Liver (tissue), 9 donors: ENCODE data around the gene HORMAD2. TPM values are rescaled to one million over a fixed set of nuclear protein-coding genes. Genes with fewer than 3 reads are reported as not detected.

Source experiments
- DNase-seq: peaks from one replicate; pipeline ENCODE4 v3.0.0-alpha.2; 2017; ENCODE audit warnings: low spot score
- H3K27ac ChIP-seq, 2 donors: one replicate each; pipeline ENCODE4 v1.7.0; 2013; ENCODE audit warnings: inconsistent platforms in 2 of 2, low read length in 2 of 2, control low read depth in 1 of 2, low read depth in 1 of 2, mild to moderate bottlenecking in 1 of 2
- H3K27me3 ChIP-seq, 4 donors: one replicate each; pipeline versions ENCODE4 v1.6.1 to v1.7.0; 2013; ENCODE audit warnings: low read length in 3 of 4, inconsistent platforms in 1 of 4, mild to moderate bottlenecking in 1 of 4, moderate library complexity in 1 of 4; ENCODE audit not compliant: control insufficient read depth in 4 of 4, insufficient read depth in 4 of 4
- H3K36me3 ChIP-seq, 4 donors: one replicate each; pipeline versions ENCODE4 v1.6.1 to v1.7.0; 2013; ENCODE audit warnings: low read length in 3 of 4, mild to moderate bottlenecking in 3 of 4, low read depth in 1 of 4, moderate library complexity in 1 of 4; ENCODE audit not compliant: control insufficient read depth in 4 of 4, insufficient read depth in 3 of 4
- H3K4me1 ChIP-seq, 4 donors: one replicate each; pipeline versions ENCODE4 v1.6.1 to v1.7.0; 2013; ENCODE audit warnings: low read length in 3 of 4, mild to moderate bottlenecking in 3 of 4, moderate library complexity in 1 of 4; ENCODE audit not compliant: control insufficient read depth in 4 of 4, insufficient read depth in 4 of 4
- H3K4me3 ChIP-seq, 3 donors: one replicate each; pipeline versions ENCODE4 v1.6.1 to v1.7.0; 2013; ENCODE audit warnings: low read length in 3 of 3, control low read depth in 1 of 3, low read depth in 1 of 3, mild to moderate bottlenecking in 1 of 3
- H3K9ac ChIP-seq, 2 donors: one replicate each; pipeline ENCODE4 v1.7.0; 2013; ENCODE audit warnings: low read length in 2 of 2, mild to moderate bottlenecking in 2 of 2, moderate library complexity in 2 of 2, control low read depth in 1 of 2, low read depth in 1 of 2
- H3K9me3 ChIP-seq, 4 donors: one replicate each; pipeline versions ENCODE4 v1.6.1 to v1.7.0; 2013; ENCODE audit warnings: low read length in 3 of 4; ENCODE audit not compliant: control insufficient read depth in 4 of 4
- CTCF ChIP-seq: fragments of 150-350 bp; IDR thresholded peaks from 2 replicates; pipeline ENCODE4 v1.5.1; 2017; ENCODE audit warnings: improper control_type of control experiment, low read depth, low read length; ENCODE audit not compliant: missing input control
- EGR1 ChIP-seq, 2 donors: IDR thresholded peaks; 2 replicates each; pipeline ENCODE4 v1.6.1; 2016 to 2018; ENCODE audit warnings: antibody characterized with exemption in 2 of 2, low read depth in 2 of 2
- FOXA2 ChIP-seq: IDR thresholded peaks from 2 replicates; pipeline ENCODE4 v1.6.1; 2016; ENCODE audit warnings: antibody characterized with exemption
- GABPA ChIP-seq, 2 donors: IDR thresholded peaks in 1 of 2; conservative IDR thresholded peaks in 1 of 2; 2 replicates each; pipeline ENCODE4 v1.6.1; 2016; ENCODE audit warnings: antibody characterized with exemption in 2 of 2, mild to moderate bottlenecking in 1 of 2, moderate library complexity in 1 of 2
- HNF4A ChIP-seq, 2 donors: conservative IDR thresholded peaks; 2 replicates each; pipeline ENCODE4 v1.6.1; 2016; ENCODE audit warnings: antibody characterized with exemption in 2 of 2, mild to moderate bottlenecking in 2 of 2
- HNF4G ChIP-seq: IDR thresholded peaks from 2 replicates; pipeline ENCODE4 v1.6.1; 2016; ENCODE audit warnings: antibody characterized with exemption
- JUND ChIP-seq, 2 donors: IDR thresholded peaks; 2 replicates each; pipeline ENCODE4 v1.6.1; 2016; ENCODE audit warnings: antibody characterized with exemption in 2 of 2
- MAX ChIP-seq: IDR thresholded peaks from 2 replicates; pipeline ENCODE4 v1.6.1; 2016; ENCODE audit warnings: antibody characterized with exemption
- REST ChIP-seq: IDR thresholded peaks from 2 replicates; pipeline ENCODE4 v1.6.1; 2016; ENCODE audit warnings: antibody characterized with exemption, mild to moderate bottlenecking
- RXRA ChIP-seq, 2 donors: IDR thresholded peaks; 2 replicates each; pipeline ENCODE4 v1.6.1; 2017 to 2018; ENCODE audit warnings: antibody characterized with exemption in 2 of 2, mild to moderate bottlenecking in 1 of 2
- SP1 ChIP-seq: IDR thresholded peaks from 2 replicates; pipeline ENCODE4 v1.6.1; 2018; ENCODE audit warnings: antibody characterized with exemption, mild to moderate bottlenecking
- YY1 ChIP-seq: IDR thresholded peaks from 2 replicates; pipeline ENCODE4 v1.6.1; 2016; ENCODE audit warnings: antibody characterized with exemption, mild to moderate bottlenecking
- ZBTB33 ChIP-seq: IDR thresholded peaks from 2 replicates; pipeline ENCODE4 v1.6.1; 2016; ENCODE audit warnings: antibody characterized with exemption
- WGBS: extraction: QIAGEN DNeasy Blood & Tissue Kit; methylation state at CpG from one replicate; pipeline ENCODE4 v1.1.7; 2013; 5-methylcytosine and 5-hydroxymethylcytosine counted together
- polyA plus RNA-seq, 2 donors: library from polyadenylated mRNA; stranded (reverse) in 1 of 2; unstranded in 1 of 2; fragments of 200-250 nt in 1 of 2; fragments of >200 nt in 1 of 2; fragmentation: Nextera tagmentation in 1 of 2; extraction: Ambion mirVana in 1 of 2; gene quantifications; one replicate each; pipeline versions ENCODE4 v1.2.1 to v1.2.3, GENCODE V29; 2013 to 2015
- total RNA-seq, 2 donors: library from RNA; depleted of rRNA; stranded (reverse); fragments of >200 nt; gene quantifications; one replicate each; pipeline ENCODE4 v1.2.3, GENCODE V29; 2014
- donor health status: healthy.
- donor health status: healthy.
- donor health status: healthy.
- donor health status: healthy.
- donor health status: healthy.

Gene HORMAD2
- total and polyA plus RNA-seq, 4 donors, result 0.44 to 2.8 (median 0.47) TPM; not detected in 1

GRCh38 chr22:30175690-30176288, 95.5 kb downstream of the HORMAD2 start:
- H3K4me3 ChIP-seq, result no peak overlapping the region
- no peak overlapping the region for H3K27ac ChIP-seq
- H3K9ac ChIP-seq, result no peak overlapping the region
- 78% methylated on average over 1 of the region's 1 CpG for WGBS
- H3K36me3 ChIP-seq, result no peaks in the 10 kb centered on the region
- H3K27me3 ChIP-seq, result no peaks in the 10 kb centered on the region
- no peaks in the 10 kb centered on the region for H3K9me3 ChIP-seq
- no peaks in the 10 kb centered on the region for H3K4me1 ChIP-seq
- no peak for TF ChIP-seq JUND (IDR thresholded peaks at IDR 0.05)
- TF ChIP-seq GABPA (IDR thresholded peaks at IDR 0.05 in 1 of 2, conservative IDR thresholded peaks at IDR 0.05 in 1 of 2), result no peak
- no peak for TF ChIP-seq YY1
- TF ChIP-seq HNF4G, result no peak
- no peak for DNase-seq

GRCh38 chr22:30176431-30176830, 96.2 kb downstream of the HORMAD2 start:
- Histone ChIP-seq H3K4me1 (no peaks in the 10 kb centered on the region), H3K27me3 (no peaks in the 10 kb centered on the region), H3K27ac (no peak overlapping the region), H3K4me3 (no peak overlapping the region), H3K9ac (no peak overlapping the region), H3K9me3 (no peaks in the 10 kb centered on the region), H3K36me3 (no peaks in the 10 kb centered on the region)
- TF ChIP-seq MAX, result no peak
- DNase-seq, result no peak
- WGBS, result 95% methylated on average over 3 of the region's 3 CpGs

GRCh38 chr22:30178181-30179126, 98.2 kb downstream of the HORMAD2 start:
- 93% methylated on average over 3 of the region's 3 CpGs for WGBS
- H3K9ac ChIP-seq, result no peak overlapping the region
- no peaks in the 10 kb centered on the region for H3K4me1 ChIP-seq
- no peak overlapping the region for H3K27ac ChIP-seq
- no peaks in the 10 kb centered on the region for H3K9me3 ChIP-seq
- H3K36me3 ChIP-seq, result no peaks in the 10 kb centered on the region
- H3K27me3 ChIP-seq, result no peaks in the 10 kb centered on the region
- no peak for DNase-seq
- no peak for TF ChIP-seq MAX
- no peak overlapping the region for H3K4me3 ChIP-seq

- no peak overlapping the region for H3K4me3 ChIP-seq
- TF ChIP-seq EGR1 (IDR thresholded peaks at IDR 0.05; ENCODE audit: low read depth in 2 of 2), result no peak
- no peak for TF ChIP-seq GABPA (IDR thresholded peaks at IDR 0.05 in 1 of 2, conservative IDR thresholded peaks at IDR 0.05 in 1 of 2)
- TF ChIP-seq CTCF, result no peak
- TF ChIP-seq FOXA2, result no peak
- no peak for TF ChIP-seq REST
- no peak for TF ChIP-seq YY1
- TF ChIP-seq SP1, result no peak
- no peak for TF ChIP-seq ZBTB33
- TF ChIP-seq RXRA (IDR thresholded peaks at IDR 0.05), result no peak
- TF ChIP-seq HNF4A (conservative IDR thresholded peaks at IDR 0.05), result no peak
- WGBS, result 95% methylated on average over 3 of the region's 3 CpGs
These were observed 100.4 kb downstream of the HORMAD2 start for GRCh38 chr22:30180616-30181015.

More at GRCh38 chr22:30180616-30181015, 100.4 kb downstream of the HORMAD2 start:
- H3K4me1 ChIP-seq, result no peaks in the 10 kb centered on the region
- H3K27me3 ChIP-seq, result no peaks in the 10 kb centered on the region
- H3K9ac ChIP-seq, result no peak overlapping the region
- no peak for DNase-seq
- no peaks in the 10 kb centered on the region for H3K9me3 ChIP-seq
- H3K27ac ChIP-seq, result no peak overlapping the region
- H3K36me3 ChIP-seq, result no peaks in the 10 kb centered on the region
